HG03175 (cell line): ENCODE measurements around the gene RGS6.

ENCODE experiments used
- ATAC-seq: cut with Tn5 transposase; IDR thresholded peaks from one replicate; pipeline ENCODE4 v1.9.1; 2021; ENCODE audit warnings: mild to moderate bottlenecking, moderate library complexity; ENCODE audit not compliant: unreplicated experiment

RGS6 gene

DNA sequence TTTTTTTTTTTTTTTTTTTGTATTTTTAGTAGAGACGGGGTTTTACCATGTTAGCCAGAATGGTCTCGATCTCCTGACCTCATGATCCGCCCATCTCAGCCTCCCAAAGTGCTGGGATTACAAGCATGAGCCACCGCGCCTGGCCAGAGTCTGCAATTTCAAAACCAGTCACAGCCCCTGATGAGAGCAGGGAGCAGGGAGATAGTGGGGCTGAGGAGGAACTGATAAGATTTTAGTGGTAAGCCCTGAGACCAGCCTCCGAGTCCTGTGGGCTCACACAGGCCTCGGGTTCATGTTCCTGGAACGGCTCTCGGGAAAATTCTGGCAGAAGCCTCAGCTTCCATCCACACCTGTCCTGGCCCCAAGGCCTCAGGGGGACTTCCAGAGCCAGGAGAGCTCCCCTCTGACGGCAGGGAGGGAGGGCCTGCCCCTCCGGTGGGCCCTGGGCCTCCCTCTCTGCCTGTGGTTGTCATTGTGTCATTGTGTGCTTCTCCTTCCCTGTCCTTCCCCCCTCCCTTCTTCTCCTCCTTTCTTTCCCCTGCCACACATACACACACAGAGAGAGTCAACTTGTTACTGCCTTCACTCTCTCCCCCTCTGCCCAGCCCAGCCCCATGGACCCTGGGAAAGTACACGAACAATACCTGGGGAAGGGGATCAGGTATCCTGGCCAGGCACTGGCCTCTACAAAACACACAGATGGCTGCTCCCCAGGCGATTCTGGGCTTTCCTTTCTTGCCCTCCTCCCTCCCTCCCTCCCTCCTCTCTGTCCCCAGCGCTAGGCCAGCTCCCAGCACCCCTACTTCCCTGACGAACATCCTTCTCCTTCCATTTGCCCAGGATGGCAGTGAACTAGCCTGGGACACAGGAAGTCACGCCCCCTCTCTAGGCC is 667.6 kb downstream of the RGS6 start:
- ATAC-seq, result no peak

DNA sequence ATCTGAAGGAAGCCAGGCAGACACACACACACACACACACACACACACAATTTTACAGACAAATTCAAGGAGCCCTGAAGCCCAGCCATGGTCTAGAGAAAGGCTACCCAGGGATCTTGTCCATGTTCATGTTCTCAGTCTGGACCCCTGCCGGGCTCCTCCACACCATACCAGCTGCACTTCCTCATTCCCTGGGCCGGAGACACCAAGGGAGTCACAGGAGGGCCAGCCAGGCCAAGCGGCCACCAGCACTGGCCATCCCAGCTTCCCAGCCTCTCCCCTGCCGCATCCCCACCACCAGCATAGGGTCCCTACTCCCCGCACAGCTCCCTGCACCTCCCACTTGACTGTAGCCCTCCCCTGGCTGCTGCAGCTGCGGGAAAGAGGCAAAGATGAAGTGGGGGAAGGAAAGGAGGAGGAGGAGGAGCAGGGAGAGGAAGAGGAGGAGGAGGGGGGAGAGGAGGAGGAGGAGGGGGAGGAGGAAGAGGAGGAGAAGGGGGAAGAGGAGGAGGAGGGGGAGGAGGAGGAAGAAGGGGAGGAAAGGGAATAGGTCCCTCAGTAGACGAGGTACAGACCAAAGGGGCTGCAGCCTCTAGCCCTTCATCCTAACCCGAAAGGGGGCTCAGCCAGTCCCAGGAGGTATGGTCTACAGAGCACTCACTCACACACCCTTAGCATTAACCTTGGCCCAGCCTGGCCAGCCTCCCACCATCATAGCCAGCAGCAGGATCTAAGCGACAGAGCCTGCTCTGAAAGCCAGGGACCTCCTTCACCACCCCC is 668.5 kb downstream of the RGS6 start:
- no peak for ATAC-seq

DNA sequence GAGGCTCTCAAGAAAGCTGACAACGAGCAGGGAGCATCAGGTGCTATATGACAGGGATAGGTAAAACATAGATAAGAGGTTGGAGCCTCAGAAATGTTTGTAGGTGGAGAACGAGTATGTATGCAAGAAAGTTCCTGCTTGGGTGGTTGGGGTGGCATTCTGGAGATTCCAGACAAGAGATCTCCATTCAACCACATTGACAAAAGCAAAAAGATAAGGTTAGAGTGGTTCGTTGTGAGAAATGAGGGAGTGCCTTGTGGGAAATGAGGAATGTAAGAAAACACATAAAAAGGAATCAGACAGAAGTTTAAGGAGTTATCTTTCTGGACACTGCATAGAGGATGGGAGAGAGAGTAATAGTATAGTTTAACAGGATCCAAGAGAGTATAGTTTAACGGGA is 671.4 kb downstream of the RGS6 start:
- no peak for ATAC-seq

DNA sequence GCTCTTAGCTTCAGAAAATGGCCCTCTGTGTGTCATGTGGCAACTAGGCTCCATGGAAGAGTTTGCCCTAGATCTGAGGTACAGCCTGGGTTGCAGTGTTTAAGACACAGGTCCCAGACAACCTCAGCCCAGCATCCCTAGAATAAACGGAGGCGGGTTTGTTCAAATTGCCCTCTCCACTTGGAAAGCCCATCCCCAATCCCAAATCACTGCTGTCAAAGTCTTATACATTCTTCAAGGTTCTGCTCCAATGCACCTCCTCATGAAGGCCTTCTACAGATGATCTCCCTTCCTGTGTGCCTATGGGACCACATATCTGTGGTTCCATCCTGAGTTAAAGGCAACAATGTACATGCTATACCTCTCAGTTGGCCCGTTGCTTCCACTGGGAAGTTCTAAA is 671.9 kb downstream of the RGS6 start:
- no peak for ATAC-seq

DNA sequence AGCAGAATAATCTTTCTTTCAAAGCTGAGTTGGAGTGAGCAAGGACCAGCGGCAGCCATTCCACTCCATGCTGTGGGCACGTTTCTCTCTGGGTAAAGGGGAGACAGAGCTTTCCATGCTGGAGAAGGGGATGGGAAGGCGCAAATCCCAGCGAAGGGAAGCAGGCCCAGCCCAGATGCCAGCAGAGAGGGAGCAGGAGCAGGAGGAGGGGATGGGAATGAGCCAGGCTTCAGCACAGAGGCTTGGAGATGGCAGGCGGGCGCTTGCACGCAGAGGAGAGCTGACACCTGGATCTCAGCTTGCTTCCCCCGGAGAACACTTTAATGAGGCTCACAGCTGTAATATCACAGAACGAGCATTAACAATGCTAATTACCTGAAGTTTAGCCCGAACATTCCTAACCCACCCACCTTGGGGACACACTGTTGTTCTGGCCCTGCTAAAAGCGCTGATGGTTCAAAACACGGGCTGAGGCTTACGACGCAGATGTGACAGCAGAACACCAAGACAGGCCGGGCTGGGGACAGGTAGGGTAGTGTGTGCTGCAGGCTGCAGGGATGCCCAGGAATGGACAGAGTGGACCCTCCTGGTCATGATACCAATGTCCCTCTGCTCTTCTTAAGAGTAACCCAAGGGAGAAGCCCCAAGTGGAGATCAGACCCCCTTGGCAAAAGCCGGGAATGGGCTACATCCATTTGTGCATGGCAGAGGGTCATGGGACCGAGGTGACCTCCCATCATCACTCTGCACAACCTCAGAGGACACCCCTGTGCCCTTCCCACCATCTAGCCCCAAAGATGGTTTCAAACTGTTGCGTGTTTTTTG is 673.1 kb downstream of the RGS6 start:
- no peak for ATAC-seq

DNA sequence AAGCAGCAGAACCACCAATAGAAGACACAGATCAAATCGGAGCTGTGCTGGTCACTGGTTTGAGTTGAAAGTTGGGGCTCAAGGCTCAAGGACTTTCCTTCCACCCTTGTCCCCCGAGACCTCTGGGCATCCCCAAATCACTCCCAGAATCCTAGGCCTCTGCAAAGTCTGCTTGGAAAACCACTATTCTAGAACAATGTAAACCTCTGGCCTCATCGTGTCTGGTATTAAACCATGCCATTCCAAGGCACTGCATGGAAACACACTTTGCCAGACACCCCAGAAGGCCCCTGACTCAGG is 673.6 kb downstream of the RGS6 start:
- no peak for ATAC-seq

DNA sequence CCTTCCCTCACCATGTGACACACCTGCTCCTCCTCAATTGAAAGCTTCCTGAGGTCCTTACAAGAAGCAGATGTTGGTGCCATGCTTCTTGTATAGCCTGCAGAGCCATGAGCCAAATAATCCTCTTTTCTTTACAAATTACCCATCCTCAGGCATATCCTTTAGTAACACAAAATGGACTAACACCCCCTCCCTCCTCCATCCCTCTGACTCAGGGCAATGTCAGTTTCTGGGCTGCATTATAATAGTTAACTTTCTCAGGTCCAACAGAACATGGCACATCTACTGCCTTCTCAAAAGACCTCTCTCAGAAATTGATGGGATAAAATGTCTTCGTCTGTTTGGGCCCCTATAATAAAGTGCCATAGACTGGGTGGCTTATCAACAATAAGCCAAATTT is 674.6 kb downstream of the RGS6 start:
- ATAC-seq, result no peak

DNA sequence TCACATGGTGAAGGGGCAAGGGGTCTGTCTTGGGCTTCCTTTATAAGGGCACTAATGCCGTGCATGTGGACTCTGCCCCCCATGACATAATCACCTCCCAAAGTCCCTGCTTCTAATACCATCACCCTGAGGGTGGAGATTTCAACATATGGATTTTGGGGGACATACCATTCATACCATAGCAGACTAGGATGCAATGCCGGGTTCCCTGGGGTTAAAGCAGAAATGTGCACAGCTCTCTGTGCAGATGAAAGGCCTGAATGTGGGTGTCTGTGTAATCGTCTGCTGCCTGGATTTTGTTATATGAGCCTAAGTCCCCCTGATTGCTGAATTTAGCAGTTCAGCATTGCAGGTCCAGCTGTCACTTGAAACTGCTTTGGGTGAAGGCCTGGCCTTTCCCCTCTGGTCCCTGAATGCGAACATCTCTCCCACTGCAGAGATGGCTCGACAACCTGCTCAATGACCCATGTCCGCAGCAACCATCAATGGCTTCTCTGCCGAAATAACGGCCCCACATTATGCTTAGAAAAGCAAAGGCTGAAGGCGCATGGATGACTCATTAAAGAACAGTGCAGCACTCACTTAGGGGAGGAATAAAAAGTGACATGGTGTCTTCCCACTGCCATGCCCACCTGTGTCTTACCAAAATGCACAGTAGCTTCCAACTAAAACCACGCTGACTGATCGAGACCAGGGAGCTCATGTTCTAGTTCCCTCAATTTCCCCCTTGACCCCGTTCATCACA is 675.3 kb downstream of the RGS6 start:
- ATAC-seq, result no peak

DNA sequence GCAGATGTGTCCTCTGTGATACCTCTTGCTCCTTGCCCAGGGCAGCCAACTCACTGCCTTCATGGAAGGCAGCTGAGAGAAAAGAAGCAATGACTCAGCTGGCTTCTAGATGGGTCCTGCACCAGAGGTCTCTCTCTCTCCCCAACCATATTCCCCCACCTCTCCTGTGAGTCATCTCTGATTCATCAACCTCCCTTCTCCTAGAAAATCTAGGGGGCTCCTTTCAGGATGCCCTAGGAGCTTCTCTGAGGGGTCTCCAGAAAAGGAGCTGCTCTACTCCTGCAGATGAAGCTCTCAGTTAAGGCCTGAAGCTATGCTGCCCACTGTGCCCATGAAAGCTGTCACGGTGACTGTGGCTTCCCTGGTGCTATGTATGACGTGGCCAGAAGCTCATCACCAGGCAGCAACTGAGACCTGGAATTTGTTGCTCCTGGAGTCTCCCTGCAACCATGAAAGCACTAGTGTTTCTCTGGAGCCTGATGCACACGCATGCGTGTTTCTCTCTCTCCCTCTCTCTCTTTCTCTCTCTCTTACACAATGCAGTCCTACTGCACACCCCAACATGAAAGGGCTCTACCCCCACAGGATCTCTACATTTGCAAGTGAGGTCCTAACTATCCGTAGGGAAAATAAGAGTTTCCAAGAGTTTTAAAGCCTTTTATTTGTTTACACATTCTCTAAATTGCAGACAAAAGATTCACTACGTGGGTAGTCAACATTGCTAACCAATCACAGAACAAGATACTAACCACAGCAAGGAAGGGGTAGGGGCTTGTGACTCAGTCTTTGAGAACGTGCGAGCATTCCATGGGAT is 676.4 kb downstream of the RGS6 start:
- ATAC-seq, result no peak

DNA sequence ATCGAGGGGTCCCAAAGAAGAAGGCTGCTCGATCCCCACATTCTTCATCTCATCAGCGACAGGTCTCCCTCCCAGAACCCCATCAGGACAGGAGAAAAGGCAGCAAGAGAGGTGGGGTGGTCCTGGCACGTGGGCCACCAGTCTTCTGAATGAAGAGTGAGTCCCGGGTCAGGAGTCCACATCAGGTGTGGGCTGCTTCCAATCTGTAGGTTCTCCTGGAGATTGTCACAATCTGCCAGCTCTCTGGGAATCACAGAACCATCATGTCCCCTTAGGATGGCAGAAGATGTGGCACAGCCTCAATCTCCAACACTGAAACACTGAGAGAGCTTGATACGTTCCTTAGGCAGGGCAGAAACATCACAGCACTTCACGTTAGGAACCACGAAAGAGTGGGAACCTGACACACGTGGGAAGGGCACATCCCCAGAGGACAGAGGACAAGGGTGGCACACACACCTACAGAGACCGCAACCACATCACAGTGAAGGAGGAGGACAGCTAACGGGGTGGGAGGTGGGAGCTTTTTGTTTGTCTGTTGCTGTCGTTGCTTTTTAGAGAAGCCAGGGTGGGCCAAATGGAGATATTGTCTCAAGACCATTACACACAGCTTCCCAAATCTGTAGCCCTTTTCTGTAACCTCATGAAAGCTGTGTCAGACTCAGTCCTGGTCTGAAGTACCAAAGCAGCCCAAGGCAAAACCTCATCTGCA is 677.1 kb downstream of the RGS6 start:
- ATAC-seq, result no peak

DNA sequence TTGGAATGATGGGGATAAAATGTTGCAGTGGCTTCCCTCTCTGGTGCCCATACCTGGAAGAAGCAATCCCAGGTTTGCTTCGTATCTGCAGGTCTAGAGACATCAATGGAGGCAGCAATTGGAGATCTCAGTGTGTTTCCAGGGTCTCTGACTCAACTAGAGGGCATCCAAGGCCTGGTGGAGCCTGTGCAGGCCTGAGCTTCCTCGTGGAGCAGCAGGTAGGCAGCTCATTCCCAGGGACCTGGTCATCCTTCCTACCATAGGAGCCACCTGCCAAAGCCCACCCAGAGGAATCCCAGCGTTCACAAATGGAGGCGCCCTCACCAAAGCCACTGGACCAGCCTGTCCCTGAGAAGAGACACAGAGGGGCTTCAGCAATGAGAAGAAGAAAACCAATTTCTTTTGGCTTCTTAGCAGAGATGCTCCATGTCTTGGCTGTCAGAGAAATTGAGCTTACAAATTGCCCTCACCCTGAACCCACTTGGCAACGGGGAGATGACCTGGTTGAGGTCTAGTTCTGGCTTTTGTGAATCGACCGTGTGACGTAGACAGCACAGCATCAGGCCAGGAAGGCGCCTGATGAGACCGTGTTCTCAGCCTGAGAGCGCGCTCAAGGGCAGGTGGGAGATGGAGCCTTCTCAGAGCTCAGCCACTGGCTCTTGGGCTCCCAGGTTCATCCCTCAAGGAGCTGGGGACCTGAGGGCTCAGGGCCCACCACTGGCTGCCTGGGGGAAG is 678.0 kb downstream of the RGS6 start:
- no peak for ATAC-seq

DNA sequence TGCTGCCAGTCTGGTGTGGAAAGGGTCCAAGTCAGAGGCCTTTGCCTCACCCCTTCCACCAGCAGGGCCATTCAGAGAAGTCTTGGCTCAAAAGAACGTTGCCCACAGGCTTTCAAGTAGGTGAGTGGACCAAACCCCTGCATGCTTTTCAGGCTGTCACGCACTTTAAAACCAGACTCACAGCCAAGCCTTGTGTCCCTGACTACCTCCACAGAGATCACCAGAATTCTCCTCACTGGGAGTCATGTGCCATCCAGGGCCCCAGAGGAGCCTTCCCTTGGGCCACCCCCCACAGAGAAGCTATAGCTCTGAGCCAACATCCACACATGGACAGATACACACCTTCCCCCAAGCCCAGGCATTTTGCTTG is 678.6 kb downstream of the RGS6 start:
- no peak for ATAC-seq

DNA sequence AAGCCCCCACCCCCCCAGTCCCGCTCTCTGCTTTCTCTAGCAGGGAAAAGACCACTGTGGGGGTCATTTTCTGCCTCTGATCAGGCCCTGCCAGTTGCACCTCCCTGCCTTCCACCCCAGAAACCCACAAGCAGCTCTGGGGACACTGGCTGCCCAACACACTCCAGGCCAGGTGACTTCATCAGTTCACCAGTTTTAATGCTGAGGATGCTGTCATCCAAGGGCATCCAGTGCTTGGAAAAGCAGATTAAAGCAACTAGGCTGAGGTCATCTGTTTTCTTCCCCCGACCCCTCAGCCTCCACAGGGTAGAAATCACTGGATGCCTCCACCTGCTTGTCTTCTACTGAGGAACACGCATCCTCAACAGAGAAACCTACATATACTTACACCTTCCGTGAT is 679.3 kb downstream of the RGS6 start:
- ATAC-seq, result no peak

DNA sequence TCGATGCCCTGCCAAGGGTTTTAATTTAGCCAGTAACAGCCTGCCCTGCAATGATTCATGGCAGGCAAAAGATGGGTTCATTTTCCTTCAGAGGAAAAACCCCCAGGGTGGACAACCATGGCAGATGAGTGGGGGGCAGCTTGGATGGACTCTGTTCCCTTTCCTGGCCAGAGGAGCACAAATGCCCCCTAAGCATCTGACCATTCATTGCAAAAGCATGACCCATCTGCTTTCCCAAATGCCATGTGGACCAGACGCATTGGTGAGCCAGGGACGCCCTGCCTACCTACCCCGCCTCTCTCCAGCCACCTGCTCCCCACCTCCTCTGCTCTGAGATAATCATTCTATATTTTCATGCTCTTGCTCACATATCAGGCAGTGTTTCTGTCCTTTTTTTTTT is 679.8 kb downstream of the RGS6 start:
- ATAC-seq, result no peak

DNA sequence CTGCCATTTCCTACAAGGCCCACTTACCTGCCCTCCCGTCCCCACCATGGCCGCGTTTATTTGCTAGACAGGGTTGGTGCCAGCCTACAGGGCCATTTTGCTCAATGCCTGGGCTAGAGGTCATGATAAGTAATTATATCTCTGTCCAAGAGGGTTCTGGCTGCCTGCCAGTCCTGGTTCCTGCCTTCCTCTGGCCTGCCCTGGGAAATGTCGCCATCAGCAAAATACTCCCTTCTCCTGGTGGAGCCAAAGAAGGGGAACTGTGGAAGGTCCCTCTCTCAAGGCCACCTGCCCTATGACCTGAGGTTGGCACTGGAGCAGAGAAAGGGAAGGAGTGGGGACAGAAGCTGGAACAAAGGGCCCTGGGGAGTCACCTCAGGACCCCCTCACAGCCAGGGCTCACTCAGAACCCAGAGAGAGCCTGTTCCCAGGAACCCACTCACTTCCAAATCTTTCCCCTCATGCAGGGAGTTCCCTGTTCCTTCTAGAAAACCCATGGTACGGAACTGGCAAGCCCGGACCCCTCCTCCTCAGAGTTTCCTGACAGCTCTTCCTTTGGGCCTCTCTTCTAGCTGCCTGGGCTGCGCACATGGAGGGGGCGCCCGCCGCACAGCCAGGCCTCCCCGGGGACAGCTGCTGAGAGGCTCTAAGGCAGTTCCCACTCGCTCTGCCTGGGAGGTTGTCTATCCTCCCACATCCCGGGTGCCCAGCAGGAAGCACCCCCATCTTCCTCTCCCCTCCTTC is 681.2 kb downstream of the RGS6 start:
- ATAC-seq, result no peak

DNA sequence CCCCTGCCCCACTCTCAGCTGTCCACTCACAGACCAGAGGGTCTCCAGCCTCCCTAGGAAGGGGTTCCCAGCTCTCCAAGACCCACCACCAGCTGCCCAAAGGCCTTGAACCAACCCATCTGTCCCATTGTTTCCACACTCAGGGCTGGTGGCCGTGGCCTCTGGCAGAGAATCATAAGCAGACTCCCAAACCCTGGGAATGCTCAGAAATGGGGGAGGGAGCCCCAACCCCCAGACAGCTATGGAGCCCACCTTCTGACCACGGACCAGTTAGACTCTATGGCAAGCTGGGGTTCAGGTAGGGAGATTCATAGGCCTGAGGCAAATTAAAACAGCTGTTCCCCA is 681.7 kb downstream of the RGS6 start:
- no peak for ATAC-seq

DNA sequence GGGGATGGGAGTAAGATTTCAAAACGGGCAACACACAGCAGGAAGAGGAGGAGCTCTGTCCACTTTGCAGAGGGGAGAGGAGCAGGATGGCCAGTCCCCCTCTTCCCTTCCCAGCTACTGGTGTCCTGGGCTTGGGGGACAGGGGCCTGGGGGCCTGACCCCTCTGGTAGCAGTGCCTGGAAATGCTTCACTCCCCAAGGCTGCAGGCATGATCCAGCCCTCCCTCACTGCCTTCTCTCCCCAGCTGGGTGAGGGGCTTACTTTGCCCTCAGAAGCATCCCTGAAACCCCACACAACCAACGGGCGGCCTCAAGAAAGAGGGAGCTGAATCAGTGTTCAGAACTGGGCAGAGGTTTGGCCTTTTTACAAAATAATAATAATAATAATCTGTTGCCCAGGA is 682.1 kb downstream of the RGS6 start:
- ATAC-seq, result no peak

DNA sequence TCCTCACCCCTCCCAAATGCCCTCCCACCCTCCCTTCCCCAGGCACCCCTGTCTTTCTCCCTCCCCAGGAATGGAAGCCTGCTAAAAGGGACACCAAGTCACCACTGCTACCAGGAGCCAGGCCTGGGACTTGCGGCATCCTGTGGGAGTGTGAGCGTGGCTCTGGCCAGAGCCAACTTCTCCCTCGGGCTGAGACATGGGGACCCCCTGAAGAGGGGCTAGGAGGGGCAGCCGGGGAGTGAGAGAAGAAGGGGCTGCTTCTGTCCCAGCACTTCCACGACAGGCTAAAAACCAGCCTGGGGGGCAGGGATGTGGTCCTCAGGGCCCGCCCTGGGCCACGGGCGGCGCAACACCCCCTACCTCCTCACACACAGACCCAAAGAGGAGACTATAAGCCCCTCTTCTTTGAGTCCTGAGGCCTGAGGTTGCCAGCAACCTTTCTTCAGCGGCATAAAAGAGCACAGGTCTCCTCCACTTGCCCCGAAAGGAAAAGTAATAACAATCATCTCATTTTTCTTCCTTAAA is 682.7 kb downstream of the RGS6 start:
- ATAC-seq, result no peak
